Dendritic cell treated with granulocyte-macrophage colony-stimulating factor and Interleukin-4, amounts not matched to agents 40 ng/mL and 50 ng/mL, for 4 days (primary cell): Measurements from ENCODE around the gene IFT80.
A peak's percentile ranks its signal among the peaks of the same experiment; 100 is the strongest.

Experiments used
- H3K27ac Mint-ChIP-seq: one replicate; pipeline ENCODE4 v1.8.0; 2022; ENCODE audit warnings: mild to moderate bottlenecking, mixed read lengths
- H3K27me3 Mint-ChIP-seq: one replicate; pipeline ENCODE4 v1.8.0; 2022; ENCODE audit warnings: mild to moderate bottlenecking, mixed read lengths
- H3K36me3 Mint-ChIP-seq: one replicate; pipeline ENCODE4 v1.8.0; 2022; ENCODE audit warnings: low read depth, mixed read lengths
- H3K4me1 Mint-ChIP-seq: one replicate; pipeline ENCODE4 v1.8.0; 2022; ENCODE audit warnings: low read depth, mixed read lengths
- H3K4me3 Mint-ChIP-seq: one replicate; pipeline ENCODE4 v1.8.0; 2022; ENCODE audit warnings: mild to moderate bottlenecking, moderate library complexity, mixed read lengths
- H3K9me3 Mint-ChIP-seq: one replicate; pipeline ENCODE4 v1.8.0; 2022; ENCODE audit warnings: mixed read lengths
- intact Hi-C: fragments of 100-400 bp; cut with micrococcal nuclease; formaldehyde crosslinking; loops from one replicate; pipeline ENCODE4 v1.15.0; 2022

IFT80 gene

GRCh38 chr3:160399125-160400029 lies at the start of gene IFT80, which contains the start of gene SMC4:
Gene IFT80, minus strand, starts transcription at chr3:160399225. Its CDS starts 14,625 bp downstream, at chr3:160384600.
Gene SMC4, plus strand, starts transcription at chr3:160399650. Its CDS starts 1,177 bp downstream, at chr3:160400827.
- Mint-ChIP-seq H3K9me3 (no peaks in the 10 kb centered on the region), H3K36me3 (peaks cover 23% of the 10 kb centered on the region), H3K4me3 (peak within 1 kb of the TSS; percentile 81), H3K4me1 (peaks cover 35% of the 10 kb centered on the region), H3K27me3 (no peaks in the 10 kb centered on the region), H3K27ac (peak within 1 kb of the TSS; percentile 96)
- intact Hi-C loops = loop anchor here (5.0 to 10.0 kb wide), 3 partner anchors 48 to 823 kb away; partner anchors contain the start of genes KPNA4, NMD3 and TRIM59

GRCh38 chr3:160447544-160447943 lies 48.5 kb upstream of the IFT80 start:
- no peak overlapping the region for H3K27ac Mint-ChIP-seq
- intact Hi-C loops = loop anchor here (5.0 kb wide), 2 partner anchors 45 to 115 kb away; no protein-coding TSS in a partner anchor
- no peaks in the 10 kb centered on the region for H3K9me3 Mint-ChIP-seq
- H3K4me3 Mint-ChIP-seq = no peak overlapping the region
- H3K4me1 Mint-ChIP-seq = peaks cover 20% of the 10 kb centered on the region
- H3K27me3 Mint-ChIP-seq = peaks cover 6% of the 10 kb centered on the region
- H3K36me3 Mint-ChIP-seq = peaks cover 6% of the 10 kb centered on the region

GRCh38 chr3:160446522-160447056 lies 47.6 kb upstream of the IFT80 start:
- Mint-ChIP-seq H3K36me3 (peaks cover 6% of the 10 kb centered on the region), H3K27me3 (peaks cover 6% of the 10 kb centered on the region), H3K27ac (no peak overlapping the region), H3K4me3 (no peak overlapping the region), H3K9me3 (no peaks in the 10 kb centered on the region), H3K4me1 (peaks cover 20% of the 10 kb centered on the region)
- intact Hi-C loops = loop anchor here (5.0 kb wide), 2 partner anchors 44 to 116 kb away; no protein-coding TSS in a partner anchor

- peaks cover 6% of the 10 kb centered on the region for H3K36me3 Mint-ChIP-seq
- H3K4me1 Mint-ChIP-seq = peaks cover 20% of the 10 kb centered on the region
- no peak overlapping the region for H3K4me3 Mint-ChIP-seq
- no peak overlapping the region for H3K27ac Mint-ChIP-seq
- peaks cover 6% of the 10 kb centered on the region for H3K27me3 Mint-ChIP-seq
- no peaks in the 10 kb centered on the region for H3K9me3 Mint-ChIP-seq
- intact Hi-C loops = loop anchor here (5.0 kb wide), 2 partner anchors 44 to 116 kb away; no protein-coding TSS in a partner anchor
Observed at GRCh38 chr3:160445854-160446253, 46.8 kb upstream of the IFT80 start.

GRCh38 chr3:160444411-160444810 lies 45.4 kb upstream of the IFT80 start:
- Mint-ChIP-seq H3K27me3 (no peaks in the 10 kb centered on the region), H3K27ac (no peak overlapping the region), H3K4me3 (no peak overlapping the region), H3K9me3 (no peaks in the 10 kb centered on the region), H3K4me1 (peaks cover 8% of the 10 kb centered on the region), H3K36me3 (peaks cover 7% of the 10 kb centered on the region)
- intact Hi-C loops = no loop called here

GRCh38 chr3:160440687-160441086 lies 41.7 kb upstream of the IFT80 start:
- Mint-ChIP-seq H3K36me3 (peaks cover 13% of the 10 kb centered on the region), H3K27ac (no peak overlapping the region), H3K27me3 (no peaks in the 10 kb centered on the region), H3K9me3 (no peaks in the 10 kb centered on the region), H3K4me3 (no peak overlapping the region), H3K4me1 (no peaks in the 10 kb centered on the region)
- intact Hi-C loops = no loop called here

- Mint-ChIP-seq H3K9me3 (no peaks in the 10 kb centered on the region), H3K4me1 (no peaks in the 10 kb centered on the region), H3K27me3 (no peaks in the 10 kb centered on the region), H3K4me3 (no peak overlapping the region), H3K36me3 (peaks cover 24% of the 10 kb centered on the region), H3K27ac (no peak overlapping the region)
- intact Hi-C loops = no loop called here
Observed at GRCh38 chr3:160437083-160437455, 38.0 kb upstream of the IFT80 start.

DNA sequence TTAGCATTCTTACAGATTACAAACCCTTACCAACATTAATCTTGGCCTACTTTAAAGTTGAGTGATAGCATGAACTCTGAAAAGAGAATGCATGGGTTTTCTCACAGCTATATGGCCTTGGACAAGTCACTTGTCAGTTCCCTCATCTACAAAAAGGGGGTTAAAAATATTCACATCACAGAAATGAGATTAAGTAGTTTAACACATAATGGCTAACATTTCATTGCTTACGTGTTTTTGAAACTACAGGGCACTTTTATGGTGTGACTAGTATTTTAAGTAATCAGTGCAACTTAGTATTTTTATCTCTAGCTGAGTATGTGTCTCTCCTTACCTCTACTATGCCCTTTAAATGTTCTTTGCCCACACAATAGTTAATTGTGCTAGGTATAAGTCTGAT lies 36.7 kb upstream of the IFT80 start:
- H3K9me3 Mint-ChIP-seq = no peaks in the 10 kb centered on the region
- intact Hi-C loops = no loop called here
- no peaks in the 10 kb centered on the region for H3K27me3 Mint-ChIP-seq
- H3K36me3 Mint-ChIP-seq = peaks cover 37% of the 10 kb centered on the region
- H3K4me3 Mint-ChIP-seq = no peak overlapping the region
- no peak overlapping the region for H3K27ac Mint-ChIP-seq
- H3K4me1 Mint-ChIP-seq = no peaks in the 10 kb centered on the region

DNA sequence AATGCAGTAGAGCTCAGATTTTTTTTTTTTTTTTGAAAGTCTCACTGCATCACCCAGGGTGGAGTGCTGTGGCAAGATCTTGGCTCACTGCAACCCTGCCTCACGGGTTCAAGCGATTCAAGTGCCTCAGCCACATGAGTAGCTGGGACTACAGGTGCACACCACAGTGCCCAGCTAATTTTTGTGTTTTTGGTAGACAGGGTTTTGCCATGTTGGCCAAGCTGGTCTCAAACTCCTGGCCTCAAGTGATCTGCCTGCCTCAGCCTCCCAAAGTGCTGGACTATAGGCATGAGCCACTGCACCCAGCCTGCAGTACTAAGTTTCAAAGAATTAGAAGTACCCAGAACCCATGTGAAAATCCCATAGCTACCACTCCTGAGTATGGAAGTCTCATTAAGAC lies 36.1 kb upstream of the IFT80 start:
- no peak overlapping the region for H3K4me3 Mint-ChIP-seq
- H3K36me3 Mint-ChIP-seq = peaks cover 44% of the 10 kb centered on the region
- intact Hi-C loops = no loop called here
- H3K4me1 Mint-ChIP-seq = no peaks in the 10 kb centered on the region
- no peak overlapping the region for H3K27ac Mint-ChIP-seq
- H3K27me3 Mint-ChIP-seq = no peaks in the 10 kb centered on the region
- no peaks in the 10 kb centered on the region for H3K9me3 Mint-ChIP-seq

- Mint-ChIP-seq H3K4me1 (no peaks in the 10 kb centered on the region), H3K4me3 (no peak overlapping the region), H3K9me3 (no peaks in the 10 kb centered on the region), H3K27me3 (no peaks in the 10 kb centered on the region), H3K36me3 (peaks cover 49% of the 10 kb centered on the region), H3K27ac (no peak overlapping the region)
- intact Hi-C loops = no loop called here
Observed at GRCh38 chr3:160434071-160434470, 35.0 kb upstream of the IFT80 start.

DNA sequence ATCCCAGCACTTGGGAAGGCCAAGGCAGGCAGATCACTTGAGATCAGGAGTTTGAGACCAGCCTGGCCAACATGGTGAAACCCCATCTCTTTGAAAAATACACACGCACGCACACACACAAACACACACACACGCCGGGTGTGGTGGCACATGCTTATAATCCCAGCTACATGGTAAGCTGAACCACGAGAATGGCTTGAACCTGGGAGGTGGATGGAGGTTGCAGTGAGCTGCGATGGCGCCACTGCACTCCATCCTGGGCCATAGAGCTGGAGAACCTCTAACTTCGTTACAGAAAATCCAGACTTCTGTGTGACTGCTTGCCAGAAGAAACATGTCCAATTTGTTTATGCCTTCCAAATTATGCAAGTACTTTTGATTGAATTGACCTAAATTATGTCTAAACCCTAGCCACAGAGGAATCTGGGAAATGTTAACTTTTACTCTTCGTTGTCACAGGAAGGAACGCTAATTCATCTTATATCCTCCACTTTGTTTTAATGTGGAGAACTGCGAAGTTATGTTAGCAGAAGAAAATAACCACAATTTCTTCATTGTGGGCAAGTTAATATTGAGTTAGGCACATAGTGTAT lies 28.9 kb upstream of the IFT80 start:
- no peaks in the 10 kb centered on the region for H3K27me3 Mint-ChIP-seq
- H3K27ac Mint-ChIP-seq = no peak overlapping the region
- peaks cover 83% of the 10 kb centered on the region for H3K36me3 Mint-ChIP-seq
- H3K4me3 Mint-ChIP-seq = no peak overlapping the region
- no peaks in the 10 kb centered on the region for H3K9me3 Mint-ChIP-seq
- intact Hi-C loops = no loop called here
- H3K4me1 Mint-ChIP-seq = no peaks in the 10 kb centered on the region

DNA sequence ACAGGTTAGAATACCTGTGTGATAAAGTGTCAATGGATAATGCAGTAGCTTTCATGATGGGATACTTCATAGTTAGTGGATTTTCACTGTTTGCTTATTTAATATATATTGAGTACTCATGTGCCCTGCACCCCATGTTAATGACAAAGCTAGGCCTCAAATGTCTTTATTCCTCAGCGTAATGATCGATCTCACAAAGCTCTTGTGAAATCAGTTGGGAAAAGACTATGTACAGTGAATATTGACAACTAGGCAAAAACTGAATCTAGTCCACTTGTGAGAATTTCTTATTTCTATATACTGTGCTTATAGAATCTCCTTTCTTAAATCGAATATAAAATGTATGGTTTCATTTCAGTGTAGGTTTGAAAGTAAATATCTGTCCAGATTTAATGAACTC lies 18.3 kb upstream of the IFT80 start:
- no peaks in the 10 kb centered on the region for H3K9me3 Mint-ChIP-seq
- H3K4me3 Mint-ChIP-seq = no peak overlapping the region
- intact Hi-C loops = loop anchor here (10.0 kb wide), 1 partner anchor 533 kb away; no protein-coding TSS in a partner anchor
- H3K36me3 Mint-ChIP-seq = peaks cover 67% of the 10 kb centered on the region
- no peak overlapping the region for H3K27ac Mint-ChIP-seq
- H3K27me3 Mint-ChIP-seq = no peaks in the 10 kb centered on the region
- peaks cover 7% of the 10 kb centered on the region for H3K4me1 Mint-ChIP-seq

- H3K27me3 Mint-ChIP-seq = no peaks in the 10 kb centered on the region
- peaks cover 7% of the 10 kb centered on the region for H3K4me1 Mint-ChIP-seq
- intact Hi-C loops = loop anchor here (2.0 to 10.0 kb wide), 3 partner anchors 251 to 529 kb away; no protein-coding TSS in a partner anchor
- H3K9me3 Mint-ChIP-seq = no peaks in the 10 kb centered on the region
- H3K4me3 Mint-ChIP-seq = no peak overlapping the region
- no peak overlapping the region for H3K27ac Mint-ChIP-seq
- peaks cover 52% of the 10 kb centered on the region for H3K36me3 Mint-ChIP-seq
Observed at GRCh38 chr3:160413613-160414248, 14.7 kb upstream of the IFT80 start.
